GM20431 (cell line): ENCODE measurements around the gene ZKSCAN8.

Source experiments
- in situ Hi-C: fragments of 300-500 bp; cut with MseI, MboI; formaldehyde crosslinking; loops from one replicate; pipeline ENCODE4 v1.15.0; 2020; ENCODE audit warnings: low sequenced_read_pairs; ENCODE audit not compliant: unreplicated experiment

ZKSCAN8 gene

GRCh38 chr6:28188111-28188979, 46.7 kb downstream of the ZKSCAN8 start:
- in situ Hi-C loops = no loop called here

DNA sequence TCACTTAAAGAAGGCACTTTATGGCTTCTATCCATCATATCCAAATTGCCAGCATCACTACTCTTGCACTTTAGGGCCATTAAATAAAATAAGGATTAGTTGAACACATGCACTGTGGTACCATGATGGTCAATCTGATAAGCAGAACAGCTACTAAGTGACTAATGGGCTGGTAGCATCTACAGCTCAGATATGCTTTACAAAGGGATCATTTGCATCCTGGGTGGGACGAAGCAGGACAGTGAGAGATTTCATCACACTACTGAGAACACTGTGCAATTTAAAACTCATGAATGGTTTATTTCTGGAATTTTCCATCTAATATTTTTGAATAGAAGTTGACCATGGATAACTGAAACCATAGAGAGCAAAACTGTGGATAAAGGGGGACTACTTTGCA, 58.3 kb downstream of the ZKSCAN8 start:
- in situ Hi-C loops = no loop called here

GRCh38 chr6:28203201-28203600, 61.5 kb downstream of the ZKSCAN8 start:
- in situ Hi-C loops = no loop called here

- in situ Hi-C loops = no loop called here
These were observed 64.2 kb downstream of the ZKSCAN8 start for GRCh38 chr6:28205879-28206278.

- in situ Hi-C loops = no loop called here
These were observed 64.8 kb downstream of the ZKSCAN8 start for GRCh38 chr6:28206527-28206926.

DNA sequence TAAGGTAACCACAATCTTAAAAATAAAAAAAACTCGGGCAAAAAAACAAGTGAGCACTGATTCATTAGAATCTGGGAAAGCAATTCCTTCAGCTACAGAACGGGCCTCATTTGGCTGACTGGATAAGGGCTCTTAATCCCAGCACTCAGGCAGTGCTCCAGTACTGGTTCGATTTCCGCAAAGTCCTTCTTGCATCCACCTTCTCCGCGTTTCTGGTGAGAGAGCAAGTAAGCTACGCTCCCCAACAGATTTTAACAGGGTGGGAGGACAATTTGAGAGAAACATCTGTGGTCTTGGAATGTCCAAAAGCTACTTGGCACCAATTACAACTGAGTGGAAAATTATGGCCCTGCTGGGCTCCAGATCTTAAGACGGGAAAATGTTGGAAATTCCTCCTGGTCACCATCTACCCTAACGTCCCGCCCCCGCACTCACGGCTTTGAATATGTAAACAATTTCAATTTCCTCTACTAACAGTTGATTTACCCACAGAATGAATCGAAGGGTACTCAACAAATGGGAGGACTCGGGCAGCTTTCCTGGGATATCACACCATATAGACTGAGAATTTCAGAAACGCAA, 65.3 kb downstream of the ZKSCAN8 start:
- in situ Hi-C loops = no loop called here

DNA sequence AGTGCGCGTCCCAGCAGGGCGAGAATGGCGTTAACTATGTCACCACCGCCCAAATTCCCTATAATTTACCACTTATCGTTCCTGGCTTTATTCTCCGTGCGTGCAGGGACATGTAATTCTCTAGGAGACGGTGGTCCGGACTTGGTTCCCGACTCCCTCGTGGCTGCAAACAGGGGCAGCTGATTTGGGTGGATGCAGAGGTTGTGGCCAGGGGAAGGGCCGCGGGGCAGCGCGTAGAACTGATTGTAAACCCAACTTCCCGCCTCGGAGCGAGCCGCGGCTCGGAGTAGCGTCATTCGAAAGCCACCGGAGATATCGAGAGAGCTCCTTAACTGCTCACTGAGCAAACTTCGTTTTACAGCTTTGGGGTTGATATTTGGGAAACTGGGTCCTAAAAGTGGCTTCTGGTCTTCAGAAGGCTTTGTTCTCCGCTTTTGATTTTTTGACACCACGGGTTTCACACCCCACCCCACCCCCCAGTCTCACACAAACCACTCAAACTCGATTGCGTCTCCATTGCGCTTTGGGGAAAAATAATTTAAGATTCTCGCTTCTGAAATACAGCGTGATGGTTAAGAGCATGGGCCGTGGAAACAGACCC, 65.9 kb downstream of the ZKSCAN8 start:
- in situ Hi-C loops = no loop called here

- in situ Hi-C loops = no loop called here
These were observed 66.5 kb downstream of the ZKSCAN8 start for GRCh38 chr6:28208111-28208659.
